H9 (cell line): ENCODE data around the gene AVEN. TPM values are rescaled to one million over a fixed set of nuclear protein-coding genes. Genes with fewer than 3 reads are reported as not detected.

Experiments
- DNase-seq: peaks from one replicate; pipeline ENCODE4 v3.0.0-alpha.2; 2017
- H2AFZ ChIP-seq: one replicate; pipeline ENCODE4 v1.6.1; 2013; ENCODE audit warnings: mild to moderate bottlenecking, low read length, control low read depth, moderate library complexity
- H2AK5ac ChIP-seq: 2 replicates; pipeline ENCODE4 v1.6.1; 2013; ENCODE audit warnings: low read length, control low read depth, mixed read lengths; ENCODE audit not compliant: insufficient read length
- H2BK120ac ChIP-seq: one replicate; pipeline ENCODE4 v1.6.1; 2013; ENCODE audit warnings: low read depth, mild to moderate bottlenecking, low read length, control low read depth, inconsistent platforms; ENCODE audit not compliant: poor library complexity, severe bottlenecking
- H2BK12ac ChIP-seq: 2 replicates; pipeline ENCODE4 v1.6.1; 2013; ENCODE audit warnings: low read length, control low read depth, mixed read lengths, low read depth; ENCODE audit not compliant: insufficient read length
- H2BK15ac ChIP-seq: 2 replicates; pipeline ENCODE4 v1.6.1; 2013; ENCODE audit warnings: low read depth, low read length, control low read depth
- H2BK20ac ChIP-seq: one replicate; pipeline ENCODE4 v1.6.1; 2013; ENCODE audit warnings: low read depth, mild to moderate bottlenecking, low read length, control low read depth, inconsistent platforms; ENCODE audit not compliant: poor library complexity, severe bottlenecking
- H2BK5ac ChIP-seq: 2 replicates; pipeline ENCODE4 v1.6.1; 2013; ENCODE audit warnings: low read length, control low read depth, mixed read lengths; ENCODE audit not compliant: insufficient read length
- H3K14ac ChIP-seq: 2 replicates; pipeline ENCODE4 v1.6.1; 2013; ENCODE audit warnings: low read length, control low read depth; ENCODE audit not compliant: insufficient read depth
- H3K18ac ChIP-seq: 2 replicates; pipeline ENCODE4 v1.6.1; 2013; ENCODE audit warnings: low read depth, mild to moderate bottlenecking, mixed read lengths, low read length, control low read depth; ENCODE audit not compliant: insufficient read length
- H3K23ac ChIP-seq: 2 replicates; pipeline ENCODE4 v1.6.1; 2013; ENCODE audit warnings: low read length, control low read depth, mixed read lengths, low read depth; ENCODE audit not compliant: insufficient read length
- H3K23me2 ChIP-seq: 2 replicates; pipeline ENCODE4 v1.6.1; 2013; ENCODE audit warnings: low read depth, mild to moderate bottlenecking, mixed read lengths, low read length, control low read depth; ENCODE audit not compliant: insufficient read length, poor library complexity, severe bottlenecking
- H3K27ac ChIP-seq: 2 replicates; pipeline ENCODE4 v1.5.1; 2013; ENCODE audit warnings: low read length, control low read depth, mixed read lengths, low read depth; ENCODE audit not compliant: insufficient read length
- H3K27me3 ChIP-seq: 2 replicates; pipeline ENCODE4 v1.6.1; 2013; ENCODE audit warnings: low read length, control low read depth, inconsistent platforms; ENCODE audit not compliant: insufficient read depth
- H3K4ac ChIP-seq: 2 replicates; pipeline ENCODE4 v1.6.1; 2013; ENCODE audit warnings: low read depth, mild to moderate bottlenecking, control low read depth, inconsistent platforms, low read length, moderate library complexity
- H3K4me1 ChIP-seq: 2 replicates; pipeline ENCODE4 v1.6.1; 2013; ENCODE audit warnings: low read length, control low read depth, inconsistent platforms; ENCODE audit not compliant: insufficient read depth
- H3K4me2 ChIP-seq: 2 replicates; pipeline ENCODE4 v1.6.1; 2013; ENCODE audit warnings: low read length, control low read depth, mixed read lengths; ENCODE audit not compliant: insufficient read length, insufficient read depth
- H3K56ac ChIP-seq: 2 replicates; pipeline ENCODE4 v1.6.1; 2013; ENCODE audit warnings: low read depth, mild to moderate bottlenecking, mixed read lengths, low read length, control low read depth; ENCODE audit not compliant: insufficient read length
- H3K79me1 ChIP-seq: 2 replicates; pipeline ENCODE4 v1.6.1; 2013; ENCODE audit warnings: low read depth, mild to moderate bottlenecking, moderate library complexity, low read length, control low read depth, inconsistent platforms; ENCODE audit not compliant: insufficient read depth, poor library complexity, severe bottlenecking
- H3K79me2 ChIP-seq: 2 replicates; pipeline ENCODE4 v1.6.1; 2013; ENCODE audit warnings: low read length, control low read depth, inconsistent platforms; ENCODE audit not compliant: insufficient read depth
- H3K9ac ChIP-seq: 2 replicates; pipeline ENCODE4 v1.6.1; 2013; ENCODE audit warnings: low read length, control low read depth, mixed read lengths; ENCODE audit not compliant: insufficient read length; ENCODE audit errors: extremely low read depth
- H3K9me3 ChIP-seq: one replicate; pipeline ENCODE4 v1.6.1; 2013; ENCODE audit warnings: low read depth, low read length, inconsistent platforms; ENCODE audit not compliant: control insufficient read depth
- H3T11ph ChIP-seq: one replicate; pipeline ENCODE4 v1.6.1; 2013; ENCODE audit warnings: mild to moderate bottlenecking, low read length, control low read depth, inconsistent platforms
- H4K20me1 ChIP-seq: one replicate; pipeline ENCODE4 v1.6.1; 2013; ENCODE audit not compliant: control insufficient read depth, insufficient read length, insufficient read depth
- H4K5ac ChIP-seq: 2 replicates; pipeline ENCODE4 v1.6.1; 2013; ENCODE audit warnings: low read depth, mild to moderate bottlenecking, mixed read lengths, low read length, control low read depth; ENCODE audit not compliant: insufficient read length
- H4K8ac ChIP-seq: replicated peaks from 2 replicates; pipeline ENCODE4 v1.6.1; 2013; ENCODE audit warnings: low read length, control low read depth, mixed read lengths, low read depth; ENCODE audit not compliant: insufficient read length
- H4K91ac ChIP-seq: 2 replicates; pipeline ENCODE4 v1.6.1; 2013; ENCODE audit warnings: low read depth, mild to moderate bottlenecking, moderate library complexity, mixed read lengths, low read length, control low read depth; ENCODE audit not compliant: insufficient read length
- H3K27ac Mint-ChIP-seq, 3 experiments: 2 replicates in 2 of 3; 3 replicates in 1 of 3; pipeline ENCODE4 v1.8.0; 2020 to 2021; ENCODE audit warnings: mixed read lengths in 3 of 3, mild to moderate bottlenecking in 1 of 3, moderate library complexity in 1 of 3
- H3K27me3 Mint-ChIP-seq: 2 replicates; pipeline ENCODE4 v1.8.0; 2021; ENCODE audit warnings: low read depth, mild to moderate bottlenecking, moderate library complexity, mixed read lengths
- H3K36me3 Mint-ChIP-seq, 3 experiments: 2 replicates in 2 of 3; 3 replicates in 1 of 3; pipeline ENCODE4 v1.8.0; 2020 to 2021; ENCODE audit warnings: low read depth in 3 of 3, mixed read lengths in 3 of 3; ENCODE audit not compliant: insufficient read depth in 1 of 3
- H3K4me1 Mint-ChIP-seq, 2 experiments: 2 replicates each; pipeline ENCODE4 v1.8.0; 2020; ENCODE audit warnings: mixed read lengths in 2 of 2
- H3K4me3 Mint-ChIP-seq, 2 experiments: 2 replicates in 1 of 2; 3 replicates in 1 of 2; pipeline ENCODE4 v1.8.0; 2020 to 2021; ENCODE audit warnings: mild to moderate bottlenecking in 2 of 2, mixed read lengths in 2 of 2, moderate library complexity in 1 of 2
- H3K9me3 Mint-ChIP-seq, 2 experiments: 2 replicates in 1 of 2; 3 replicates in 1 of 2; pipeline ENCODE4 v1.8.0; 2020; ENCODE audit warnings: mild to moderate bottlenecking in 2 of 2, mixed read lengths in 2 of 2, moderate library complexity in 1 of 2
- WGBS: extraction: QIAGEN DNeasy Blood & Tissue Kit; methylation state at CpG from one replicate; pipeline ENCODE4 v1.1.7; 2013; ENCODE audit warnings: missing lambda C conversion rate, low lambda C conversion rate, mixed read lengths; ENCODE audit not compliant: insufficient read length; ENCODE audit errors: extremely low coverage; 5-methylcytosine and 5-hydroxymethylcytosine counted together
- total RNA-seq: library from RNA; stranded (reverse); gene quantifications from 2 replicates; pipeline ENCODE4 v1.2.1, GENCODE V29; 2021
- TF ChIP-seq, protein P1 (sequence below): fragments of 200-600 bp; sonication (generic); conservative IDR thresholded peaks from 3 replicates; pipeline ENCODE4 v1.8.0; 2021; ENCODE audit warnings: antibody characterized with exemption, mild to moderate bottlenecking

Gene AVEN
- total RNA-seq, 1 experiment from 2014 or later: 16.1 TPM

DNA sequence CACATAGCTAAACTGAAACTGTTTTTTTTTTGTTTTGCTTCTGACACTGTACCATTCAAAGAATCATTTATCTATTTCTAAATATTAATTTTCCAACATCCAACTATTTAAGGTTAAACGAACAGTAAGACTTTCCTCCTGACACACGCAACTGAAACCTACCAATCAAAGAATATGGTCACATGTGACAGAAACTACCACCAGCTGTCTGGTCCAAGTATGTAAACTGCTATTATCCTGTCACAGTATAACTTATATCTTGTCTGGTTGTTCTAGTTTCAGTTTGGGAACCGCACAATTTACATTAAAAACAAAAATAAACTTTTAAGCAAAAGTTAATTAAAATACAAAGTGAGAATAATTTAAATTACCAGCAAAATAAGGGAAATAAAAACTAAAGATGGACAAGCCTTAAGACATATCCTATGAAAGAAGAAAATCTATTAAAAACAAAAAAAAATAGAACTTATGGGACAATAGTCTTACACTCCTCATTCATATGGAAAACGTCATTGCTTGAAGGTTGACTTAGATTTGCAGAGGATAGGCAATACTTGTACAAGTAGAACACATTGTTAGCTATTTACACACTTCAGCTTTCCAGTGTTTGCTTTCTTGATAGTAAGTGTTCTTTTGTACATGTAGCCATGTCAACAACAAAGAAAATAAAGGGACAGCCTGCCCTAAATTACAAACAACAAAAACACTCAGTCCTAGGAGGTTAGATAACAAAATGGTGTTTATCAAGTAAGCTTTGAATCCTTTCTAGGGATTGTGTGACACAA, 97.5 kb downstream of the AVEN start:
- Histone ChIP-seq H3K4me2 (no peak overlapping the region), H3K14ac (no peak overlapping the region), H2BK15ac (no peak overlapping the region), H4K8ac (no peak overlapping the region), H3K4me1 (no peaks in the 10 kb centered on the region), H3K27ac (no peak overlapping the region), H3K9me3 (no peaks in the 10 kb centered on the region), H3K4ac (no peak overlapping the region), H3K18ac (no peak overlapping the region), H3K79me1 (no peaks in the 10 kb centered on the region), H2BK120ac (no peak overlapping the region), H2BK20ac (no peak overlapping the region), H4K20me1 (no peaks in the 10 kb centered on the region), H3K23me2 (no peaks in the 10 kb centered on the region), H3K56ac (no peak overlapping the region), H2AK5ac (no peak overlapping the region), H2AFZ (no peak overlapping the region), H2BK5ac (no peak overlapping the region), H3T11ph (no peak overlapping the region), H3K27me3 (no peaks in the 10 kb centered on the region), H3K9ac (no peak overlapping the region), H3K79me2 (no peaks in the 10 kb centered on the region), H2BK12ac (no peak overlapping the region), H4K91ac (no peak overlapping the region), H4K5ac (no peak overlapping the region), H3K23ac (no peak overlapping the region)
- WGBS: no CpG with 5 or more reads among the region's 4 CpGs
- Mint-ChIP-seq H3K4me1 (peaks cover 0 to under 1% of the 10 kb centered on the region in 2 experiments; a peak in 1 of 4 replicates), H3K27ac (no peak overlapping the region), H3K4me3 (no peak overlapping the region), H3K36me3 (peaks cover 0 to 5% (median 2%) of the 10 kb centered on the region in 3 experiments; a peak in 1 of 7 replicates), H3K9me3 (peaks cover 0 to 4% of the 10 kb centered on the region in 2 experiments; a peak in 1 of 5 replicates), H3K27me3 (no peaks in the 10 kb centered on the region)
- TF ChIP-seq, protein P1, sequence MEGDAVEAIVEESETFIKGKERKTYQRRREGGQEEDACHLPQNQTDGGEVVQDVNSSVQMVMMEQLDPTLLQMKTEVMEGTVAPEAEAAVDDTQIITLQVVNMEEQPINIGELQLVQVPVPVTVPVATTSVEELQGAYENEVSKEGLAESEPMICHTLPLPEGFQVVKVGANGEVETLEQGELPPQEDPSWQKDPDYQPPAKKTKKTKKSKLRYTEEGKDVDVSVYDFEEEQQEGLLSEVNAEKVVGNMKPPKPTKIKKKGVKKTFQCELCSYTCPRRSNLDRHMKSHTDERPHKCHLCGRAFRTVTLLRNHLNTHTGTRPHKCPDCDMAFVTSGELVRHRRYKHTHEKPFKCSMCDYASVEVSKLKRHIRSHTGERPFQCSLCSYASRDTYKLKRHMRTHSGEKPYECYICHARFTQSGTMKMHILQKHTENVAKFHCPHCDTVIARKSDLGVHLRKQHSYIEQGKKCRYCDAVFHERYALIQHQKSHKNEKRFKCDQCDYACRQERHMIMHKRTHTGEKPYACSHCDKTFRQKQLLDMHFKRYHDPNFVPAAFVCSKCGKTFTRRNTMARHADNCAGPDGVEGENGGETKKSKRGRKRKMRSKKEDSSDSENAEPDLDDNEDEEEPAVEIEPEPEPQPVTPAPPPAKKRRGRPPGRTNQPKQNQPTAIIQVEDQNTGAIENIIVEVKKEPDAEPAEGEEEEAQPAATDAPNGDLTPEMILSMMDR: no peak
- DNase-seq: no peak
